DMS53 (cell line): ENCODE data around the gene C6orf89.
"Not testable (repeated sequence)": the region's sequence is repeated elsewhere in the genome, so short reads cannot be mapped to it uniquely, and the experiment has no call there.

Experiments
- DNase-seq: peaks from one replicate; lab custom pipeline; 2025; lab: John Stamatoyannopoulos, UW

The C6orf89 gene

GRCh38 chr6:36947570-36948351, 62.0 kb downstream of the C6orf89 start:
- DNase-seq: no peak

- DNase-seq: not testable (repeated sequence)
These were observed 63.3 kb downstream of the C6orf89 start for GRCh38 chr6:36949076-36949475.

- DNase-seq: no peak
These were observed 63.9 kb downstream of the C6orf89 start for GRCh38 chr6:36949636-36950035.

- no peak for DNase-seq
These were observed 68.1 kb downstream of the C6orf89 start for GRCh38 chr6:36953931-36954261.

GRCh38 chr6:36954262-36954931, 68.6 kb downstream of the C6orf89 start, which contains the start of gene PI16:
TSS of gene PI16 (plus strand) at chr6:36954738. CDS start at chr6:36954761, 23 bp downstream.
- DNase-seq: no peak

- DNase-seq: no peak
These were observed 69.4 kb downstream of the C6orf89 start for GRCh38 chr6:36955136-36955535.

- no peak for DNase-seq
These were observed 70.1 kb downstream of the C6orf89 start for GRCh38 chr6:36955671-36956445.

GRCh38 chr6:36956446-36956820, 70.7 kb downstream of the C6orf89 start:
- no peak for DNase-seq

GRCh38 chr6:36957773-36958271, 72.1 kb downstream of the C6orf89 start:
- DNase-seq: no peak

- DNase-seq: no peak
These were observed 73.2 kb downstream of the C6orf89 start for GRCh38 chr6:36958775-36959554.

- DNase-seq: no peak
These were observed 74.0 kb downstream of the C6orf89 start for GRCh38 chr6:36959555-36960250.

- DNase-seq: no peak
These were observed 76.0 kb downstream of the C6orf89 start for GRCh38 chr6:36961441-36962435.

- DNase-seq: peak; percentile 46
These were observed 77.1 kb downstream of the C6orf89 start for GRCh38 chr6:36962874-36963273.

- DNase-seq: peak; percentile 20
These were observed 77.9 kb downstream of the C6orf89 start for GRCh38 chr6:36963451-36964290.

- no peak for DNase-seq
These were observed 78.6 kb downstream of the C6orf89 start for GRCh38 chr6:36964349-36964748.

- DNase-seq: no peak
These were observed 79.2 kb downstream of the C6orf89 start for GRCh38 chr6:36964908-36965307.

GRCh38 chr6:36967301-36967700, 81.5 kb downstream of the C6orf89 start:
- DNase-seq: no peak

GRCh38 chr6:36967757-36968156, 82.0 kb downstream of the C6orf89 start:
- DNase-seq: no peak
